NOMO-1 (cell line): ENCODE results near the gene VAT1L.

Experiments used
- DNase-seq, 2 experiments: peaks; one replicate each; lab custom pipeline; 2025; ENCODE audit not compliant: unreplicated experiment in 2 of 2; lab: John Stamatoyannopoulos, UW

Gene VAT1L

GRCh38 chr16:77905374-77905920 is 117.1 kb downstream of the VAT1L start:
- no peak for DNase-seq

GRCh38 chr16:77910021-77910420 is 121.7 kb downstream of the VAT1L start:
- DNase-seq: no peak

- DNase-seq: peak; percentile 10 to 15
Observed at GRCh38 chr16:77912617-77913016, 124.3 kb downstream of the VAT1L start.

GRCh38 chr16:77913738-77914253 is 125.4 kb downstream of the VAT1L start:
- DNase-seq: no peak

GRCh38 chr16:77916111-77916510 is 127.7 kb downstream of the VAT1L start:
- DNase-seq: no peak

GRCh38 chr16:77917971-77918370 is 129.6 kb downstream of the VAT1L start:
- DNase-seq: no peak

- no peak for DNase-seq
Observed at GRCh38 chr16:77918809-77919707, 130.7 kb downstream of the VAT1L start.

- DNase-seq: no peak
Observed at GRCh38 chr16:77919761-77920415, 131.5 kb downstream of the VAT1L start.

- no peak for DNase-seq
Observed at GRCh38 chr16:77920984-77921383, 132.6 kb downstream of the VAT1L start.

- DNase-seq: no peak
Observed at GRCh38 chr16:77922228-77922754, 133.9 kb downstream of the VAT1L start.

GRCh38 chr16:77925531-77925930 is 137.2 kb downstream of the VAT1L start:
- no peak for DNase-seq

- DNase-seq: no peak
Observed at GRCh38 chr16:77928096-77928495, 139.7 kb downstream of the VAT1L start.

- no peak for DNase-seq
Observed at GRCh38 chr16:77929004-77929403, 140.6 kb downstream of the VAT1L start.

GRCh38 chr16:77931058-77931457 is 142.7 kb downstream of the VAT1L start:
- no peak for DNase-seq

GRCh38 chr16:77937473-77938149 is 149.2 kb downstream of the VAT1L start:
- DNase-seq: no peak

- DNase-seq: no peak
Observed at GRCh38 chr16:77938913-77939312, 150.5 kb downstream of the VAT1L start.

- DNase-seq: no peak
Observed at GRCh38 chr16:77939968-77940367, 151.6 kb downstream of the VAT1L start.

GRCh38 chr16:77943801-77944200 is 155.4 kb downstream of the VAT1L start:
- no peak for DNase-seq

- no peak for DNase-seq
Observed at GRCh38 chr16:77944631-77945030, 156.3 kb downstream of the VAT1L start.

- no peak for DNase-seq
Observed at GRCh38 chr16:77945126-77945525, 156.8 kb downstream of the VAT1L start.

- DNase-seq: no peak
Observed at GRCh38 chr16:77946823-77947222, 158.5 kb downstream of the VAT1L start.
